ENCODE data around the gene APLP1. TPM values are rescaled to one million over a fixed set of nuclear protein-coding genes. Genes with fewer than 3 reads are reported as not detected.
A peak's percentile ranks its signal among the peaks of the same experiment; 100 is the strongest.

Gene APLP1
- total RNA-seq, 1 donor from 2014 or later, result 0.21 TPM

DNA sequence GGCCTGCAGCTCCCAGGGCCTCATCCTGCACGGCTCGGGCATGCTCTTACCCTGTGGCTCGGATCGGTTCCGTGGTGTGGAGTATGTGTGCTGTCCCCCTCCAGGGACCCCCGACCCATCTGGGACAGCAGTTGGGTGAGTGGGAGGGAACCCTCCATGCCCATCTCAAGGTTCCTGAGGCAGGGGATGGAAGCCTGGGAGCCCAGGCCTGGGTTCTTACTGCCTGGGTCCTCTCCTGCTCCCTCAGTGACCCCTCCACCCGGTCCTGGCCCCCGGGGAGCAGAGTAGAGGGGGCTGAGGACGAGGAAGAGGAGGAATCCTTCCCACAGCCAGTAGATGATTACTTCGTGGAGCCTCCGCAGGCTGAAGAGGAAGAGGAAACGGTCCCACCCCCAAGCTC lies 3.2 kb downstream of the APLP1 start:
- Histone ChIP-seq H3K4me1 (peaks cover 14 to 18% of the 10 kb centered on the region in 2 donors), H3K36me3 (peaks cover 0 to 6% of the 10 kb centered on the region in 2 donors), H3K4me3 (no peak overlapping the region), H3K27ac (no peak overlapping the region), H3K9me3 (no peaks in the 10 kb centered on the region), H3K27me3 (no peaks in the 10 kb centered on the region)
- TF ChIP-seq, protein P1, sequence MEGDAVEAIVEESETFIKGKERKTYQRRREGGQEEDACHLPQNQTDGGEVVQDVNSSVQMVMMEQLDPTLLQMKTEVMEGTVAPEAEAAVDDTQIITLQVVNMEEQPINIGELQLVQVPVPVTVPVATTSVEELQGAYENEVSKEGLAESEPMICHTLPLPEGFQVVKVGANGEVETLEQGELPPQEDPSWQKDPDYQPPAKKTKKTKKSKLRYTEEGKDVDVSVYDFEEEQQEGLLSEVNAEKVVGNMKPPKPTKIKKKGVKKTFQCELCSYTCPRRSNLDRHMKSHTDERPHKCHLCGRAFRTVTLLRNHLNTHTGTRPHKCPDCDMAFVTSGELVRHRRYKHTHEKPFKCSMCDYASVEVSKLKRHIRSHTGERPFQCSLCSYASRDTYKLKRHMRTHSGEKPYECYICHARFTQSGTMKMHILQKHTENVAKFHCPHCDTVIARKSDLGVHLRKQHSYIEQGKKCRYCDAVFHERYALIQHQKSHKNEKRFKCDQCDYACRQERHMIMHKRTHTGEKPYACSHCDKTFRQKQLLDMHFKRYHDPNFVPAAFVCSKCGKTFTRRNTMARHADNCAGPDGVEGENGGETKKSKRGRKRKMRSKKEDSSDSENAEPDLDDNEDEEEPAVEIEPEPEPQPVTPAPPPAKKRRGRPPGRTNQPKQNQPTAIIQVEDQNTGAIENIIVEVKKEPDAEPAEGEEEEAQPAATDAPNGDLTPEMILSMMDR (IDR thresholded peaks at IDR 0.05), result no peak
- DNase-seq (ENCODE audit: low spot score in 2 of 2), result no peak
- intact Hi-C loops (cut with DNase I), result no loop called here

DNA sequence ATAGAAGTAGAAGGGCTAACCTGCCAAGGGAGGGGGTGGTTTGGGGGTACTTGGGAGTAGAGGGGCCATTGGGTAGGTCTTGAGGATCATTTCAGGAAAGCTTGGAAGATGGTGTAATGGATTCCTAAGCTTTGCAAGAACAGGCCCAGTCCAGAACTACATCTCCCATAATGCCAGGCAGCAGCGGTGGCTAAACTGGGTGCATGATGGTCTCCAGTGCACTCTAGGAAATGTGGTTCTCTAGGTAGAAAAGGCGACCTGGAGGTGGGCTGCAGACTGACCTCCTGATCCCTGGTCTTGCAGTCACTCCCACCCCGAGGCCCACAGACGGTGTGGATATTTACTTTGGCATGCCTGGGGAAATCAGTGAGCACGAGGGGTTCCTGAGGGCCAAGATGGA lies 3.8 kb downstream of the APLP1 start:
- intact Hi-C loops (cut with DNase I), result no loop called here
- TF ChIP-seq, protein P1 (IDR thresholded peaks at IDR 0.05), result no peak
- H3K4me3 ChIP-seq, result no peak overlapping the region
- no peaks in the 10 kb centered on the region for H3K27me3 ChIP-seq
- no peak overlapping the region for H3K27ac ChIP-seq
- no peaks in the 10 kb centered on the region for H3K9me3 ChIP-seq
- peaks cover 0 to 8% of the 10 kb centered on the region in 2 donors for H3K36me3 ChIP-seq
- H3K4me1 ChIP-seq, result peaks cover 14 to 18% of the 10 kb centered on the region in 2 donors
- no peak for DNase-seq (ENCODE audit: low spot score in 2 of 2)

DNA sequence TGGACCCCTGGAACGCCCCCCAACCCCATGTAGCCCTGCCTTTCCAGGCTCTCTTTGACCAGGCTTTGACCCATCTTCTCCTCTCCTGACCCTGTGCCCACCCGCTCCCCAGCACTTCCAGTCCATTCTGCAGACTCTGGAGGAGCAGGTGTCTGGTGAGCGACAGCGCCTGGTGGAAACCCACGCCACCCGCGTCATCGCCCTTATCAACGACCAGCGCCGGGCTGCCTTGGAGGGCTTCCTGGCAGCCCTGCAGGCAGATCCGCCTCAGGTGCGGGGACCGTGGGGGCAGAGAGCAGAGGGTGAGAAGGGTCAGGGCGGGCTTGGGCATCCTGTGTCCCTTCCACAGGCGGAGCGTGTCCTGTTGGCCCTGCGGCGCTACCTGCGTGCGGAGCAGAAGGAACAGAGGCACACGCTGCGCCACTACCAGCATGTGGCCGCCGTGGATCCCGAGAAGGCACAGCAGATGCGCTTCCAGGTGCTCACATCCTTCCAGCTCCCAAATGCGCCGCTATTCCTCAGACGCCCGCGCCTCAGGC lies 6.1 kb downstream of the APLP1 start:
- intact Hi-C loops (cut with DNase I), result no loop called here
- no peaks in the 10 kb centered on the region for H3K27me3 ChIP-seq
- DNase-seq (ENCODE audit: low spot score in 2 of 2), result no peak

DNA sequence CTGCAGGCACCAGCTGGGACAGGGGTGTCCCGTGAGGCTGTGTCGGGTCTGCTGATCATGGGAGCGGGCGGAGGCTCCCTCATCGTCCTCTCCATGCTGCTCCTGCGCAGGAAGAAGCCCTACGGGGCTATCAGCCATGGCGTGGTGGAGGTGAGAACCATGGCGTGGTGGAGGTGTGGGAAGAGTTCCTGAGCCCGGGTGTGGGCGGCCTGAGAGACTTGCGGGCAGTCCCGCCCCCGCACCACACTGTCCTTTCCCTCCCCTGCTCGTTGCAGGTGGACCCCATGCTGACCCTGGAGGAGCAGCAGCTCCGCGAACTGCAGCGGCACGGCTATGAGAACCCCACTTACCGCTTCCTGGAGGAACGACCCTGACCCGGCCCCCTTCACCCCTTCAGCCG lies 10.7 kb downstream of the APLP1 start:
- no peak overlapping the region for H3K27ac ChIP-seq
- H3K9me3 ChIP-seq, result no peaks in the 10 kb centered on the region
- H3K4me3 ChIP-seq, result no peak overlapping the region
- intact Hi-C loops (cut with DNase I), result no loop called here
- no peaks in the 10 kb centered on the region for H3K4me1 ChIP-seq
- DNase-seq (ENCODE audit: low spot score in 2 of 2), result no peak
- peaks cover 0 to 8% of the 10 kb centered on the region in 2 donors for H3K36me3 ChIP-seq
- H3K27me3 ChIP-seq, result no peaks in the 10 kb centered on the region
- TF ChIP-seq, protein P1 (IDR thresholded peaks at IDR 0.05), result no peak

More for the DNA sequence above, 6.1 kb downstream of the APLP1 start:
- Histone ChIP-seq H3K36me3 (peaks cover 0 to 8% of the 10 kb centered on the region in 2 donors), H3K4me1 (peaks cover 5 to 8% of the 10 kb centered on the region in 2 donors), H3K4me3 (no peak overlapping the region), H3K9me3 (no peaks in the 10 kb centered on the region), H3K27ac (no peak overlapping the region)
- TF ChIP-seq, protein P1 (IDR thresholded peaks at IDR 0.05), result no peak

DNA sequence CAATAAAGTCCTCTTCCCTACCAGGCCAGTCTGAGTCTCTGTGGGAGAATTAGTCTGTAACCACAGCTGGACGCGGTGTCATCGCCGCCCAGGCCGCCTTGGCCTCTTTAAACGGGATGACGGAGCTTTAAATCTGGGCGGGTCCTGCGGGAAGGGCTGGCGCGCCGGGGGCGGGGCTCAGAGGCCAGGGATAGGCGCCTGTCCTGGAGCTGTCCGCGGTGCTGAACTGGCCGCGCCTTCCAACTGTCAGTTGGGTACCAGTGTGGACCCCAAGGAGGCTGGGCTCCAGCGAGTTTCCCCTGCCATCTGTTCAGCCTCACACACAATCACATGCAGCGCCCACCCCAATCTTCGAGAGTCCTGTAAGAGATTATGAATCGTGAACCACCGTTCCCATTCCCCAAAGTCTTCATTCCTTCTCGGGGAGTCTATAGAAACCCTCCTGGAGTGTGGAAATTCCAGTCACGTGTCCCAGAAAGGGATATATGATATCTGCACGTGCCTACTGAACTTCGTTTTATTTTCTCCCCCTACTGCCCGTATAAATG lies 11.5 kb downstream of the APLP1 start:
- intact Hi-C loops (cut with DNase I), result no loop called here
- peaks cover 0 to 8% of the 10 kb centered on the region in 2 donors for H3K36me3 ChIP-seq
- H3K27me3 ChIP-seq, result no peaks in the 10 kb centered on the region
- peak; percentile 64 to 89 for DNase-seq (ENCODE audit: low spot score in 2 of 2)
- no peaks in the 10 kb centered on the region for H3K4me1 ChIP-seq
- H3K27ac ChIP-seq, result no peak overlapping the region
- no peaks in the 10 kb centered on the region for H3K9me3 ChIP-seq
- TF ChIP-seq, protein P1 (IDR thresholded peaks at IDR 0.05), result no peak
- H3K4me3 ChIP-seq, result no peak overlapping the region
